Limb (tissue), 2 donors: ENCODE data around the gene NR2F1.
"Not testable (repeated sequence)": the region's sequence is repeated elsewhere in the genome, so short reads cannot be mapped to it uniquely, and the experiment has no call there.

Experiments used
- DNase-seq, 2 donors: peaks; one replicate each; pipeline ENCODE4 v3.0.0-alpha.2; 2016; ENCODE audit errors: extremely low spot score in 2 of 2

The NR2F1 gene

GRCh38 chr5:93582677-93583438 lies at the start of gene NR2F1:
TSS of gene NR2F1 (plus strand) at chr5:93583222. CDS start at chr5:93585024, 1,802 bp downstream.
- peak in 1 of 2 donors; percentile 84 for DNase-seq

- no peak for DNase-seq
These were observed 37.1 kb upstream of the NR2F1 start for GRCh38 chr5:93545872-93546271.

- not testable (repeated sequence) for DNase-seq
These were observed 33.4 kb upstream of the NR2F1 start for GRCh38 chr5:93549594-93549993.

- DNase-seq: no peak
These were observed 25.9 kb upstream of the NR2F1 start for GRCh38 chr5:93557021-93557604.

- DNase-seq: no peak
These were observed 16.9 kb upstream of the NR2F1 start for GRCh38 chr5:93566091-93566490.

GRCh38 chr5:93567424-93567823 lies 15.6 kb upstream of the NR2F1 start:
- DNase-seq: no peak

GRCh38 chr5:93569300-93570160 lies 13.5 kb upstream of the NR2F1 start:
- DNase-seq: no peak

GRCh38 chr5:93570294-93571113 lies 12.5 kb upstream of the NR2F1 start:
- DNase-seq: no peak

GRCh38 chr5:93571114-93571949 lies 11.7 kb upstream of the NR2F1 start:
- no peak for DNase-seq

GRCh38 chr5:93572101-93572607 lies 10.9 kb upstream of the NR2F1 start:
- DNase-seq: peak in 1 of 2 donors; percentile 64

GRCh38 chr5:93572608-93573353 lies 10.2 kb upstream of the NR2F1 start:
- peak in 1 of 2 donors; percentile 69 for DNase-seq

GRCh38 chr5:93573354-93574351 lies 9.4 kb upstream of the NR2F1 start:
- peak in 1 of 2 donors; percentile 35 for DNase-seq

- peak in 1 of 2 donors; percentile 36 for DNase-seq
These were observed 8.3 kb upstream of the NR2F1 start for GRCh38 chr5:93574491-93575305.

GRCh38 chr5:93575461-93576414 lies 7.3 kb upstream of the NR2F1 start:
- no peak for DNase-seq

GRCh38 chr5:93576994-93577853 lies 5.8 kb upstream of the NR2F1 start:
- no peak for DNase-seq
